Measurements from ENCODE around the gene GPR15LG. TPM values are rescaled to one million over a fixed set of nuclear protein-coding genes. Genes with fewer than 3 reads are reported as not detected.

GPR15LG gene
- total and polyA plus RNA-seq, 2 donors (not counting 3 experiments of a cell fraction or from before 2014, with no cell fraction given) = not detected

- H3K27me3 ChIP-seq (ENCODE audit: control insufficient read depth in 2 of 2, insufficient read depth in 2 of 2, low read length in 2 of 2) = no peaks in the 10 kb centered on the region
- no peak overlapping the region for H2AFZ ChIP-seq (ENCODE audit: low read depth, low read length)
- CTCF ChIA-PET = no interaction called here
- no peak for FAIRE-seq
- no peaks in the 10 kb centered on the region for H3K9me3 ChIP-seq (replicated peaks; ENCODE audit: control insufficient read depth, insufficient read depth, low read length)
- no peak for DNase-seq (ENCODE audit: low read depth, low spot score)
- H3K79me2 ChIP-seq (ENCODE audit: control insufficient read depth, insufficient read depth, low read length) = no peaks in the 10 kb centered on the region
- no TSS peak for BruUV-seq (replicated peaks)
- H4K20me1 ChIP-seq (replicated peaks; ENCODE audit: control insufficient read depth, extremely low read depth, insufficient read depth, low read length) = no peaks in the 10 kb centered on the region
- POLR2A ChIA-PET = no interaction called here
- no peaks in the 10 kb centered on the region for H3K36me3 ChIP-seq (ENCODE audit: control insufficient read depth in 2 of 2, extremely low read depth in 1 of 2, insufficient read depth in 2 of 2, low read length in 2 of 2)
- no peaks in the 10 kb centered on the region for H3K9me1 ChIP-seq (replicated peaks; ENCODE audit: control insufficient read depth, extremely low read depth, insufficient read depth, low read length)
- H3K4me1 ChIP-seq (ENCODE audit: control insufficient read depth, extremely low read depth, insufficient read depth, low read length) = no peaks in the 10 kb centered on the region
- TF ChIP-seq POLR2AphosphoS5 (IDR thresholded peaks at IDR 0.05; ENCODE audit: insufficient read depth, low read depth, low read length) (no peak), MAX (IDR thresholded peaks at IDR 0.05; ENCODE audit: insufficient read depth, insufficient read length) (no peak)
- intact Hi-C loops (cut with micrococcal nuclease) = no loop called here
- H3K4me3 ChIP-seq (replicated peaks in 1 of 3; ENCODE audit: insufficient read depth in 1 of 3, low read depth in 1 of 3, low read length in 3 of 3) = no peak overlapping the region
- no peak overlapping the region for H3K4me2 ChIP-seq (ENCODE audit: insufficient read depth, low read length)
- no peak overlapping the region for H3K27ac ChIP-seq (ENCODE audit: insufficient read depth, low read depth, low read length)
- H3K9ac ChIP-seq (replicated peaks; ENCODE audit: extremely low read depth, insufficient read depth, low read length) = no peak overlapping the region
- dilution Hi-C loops (cut with MboI; ENCODE audit: extremely low pct_ligation_motif_present, low sequenced_read_pairs) = no loop called here
These were observed 12.1 kb downstream of the GPR15LG start for GRCh38 chr10:84185526-84186175.

- CTCF ChIA-PET = no interaction called here
- no peaks in the 10 kb centered on the region for H3K9me1 ChIP-seq (replicated peaks; ENCODE audit: control insufficient read depth, extremely low read depth, insufficient read depth, low read length)
- TF ChIP-seq EZH2 (IDR thresholded peaks at IDR 0.05; ENCODE audit: borderline replicate concordance, low read depth, low read length, severe bottlenecking) (no peak), JUN (IDR thresholded peaks at IDR 0.05; ENCODE audit: borderline replicate concordance, insufficient read depth, insufficient read length, low read depth) (no peak), MYC (IDR thresholded peaks at IDR 0.05; ENCODE audit: low read depth, low read length) (no peak), GATA2 (IDR thresholded peaks at IDR 0.05; ENCODE audit: insufficient read depth, insufficient read length, low read depth, low read length) (no peak), MAX (IDR thresholded peaks at IDR 0.05; ENCODE audit: insufficient read depth, insufficient read length) (no peak), POLR2A (IDR thresholded peaks at IDR 0.05; ENCODE audit: low read depth, low read length) (no peak), CTCF (IDR thresholded peaks at IDR 0.05; ENCODE audit: extremely low read depth in 1 of 2, insufficient read depth in 1 of 2, low read depth in 1 of 2, low read length in 2 of 2) (no peak), POLR2AphosphoS5 (IDR thresholded peaks at IDR 0.05; ENCODE audit: insufficient read depth, low read depth, low read length) (no peak), FOS (IDR thresholded peaks at IDR 0.05; ENCODE audit: borderline replicate concordance, insufficient read depth, low read length) (no peak)
- H3K27ac ChIP-seq (ENCODE audit: insufficient read depth, low read depth, low read length) = no peak overlapping the region
- intact Hi-C loops (cut with micrococcal nuclease) (no loop called here), dilution Hi-C loops (cut with MboI; ENCODE audit: extremely low pct_ligation_motif_present, low sequenced_read_pairs) (no loop called here)
- DNase-seq (ENCODE audit: low read depth, low spot score) (no peak), FAIRE-seq (no peak)
- peaks cover 8% of the 10 kb centered on the region in 2 experiments for H3K27me3 ChIP-seq (ENCODE audit: control insufficient read depth in 2 of 2, insufficient read depth in 2 of 2, low read length in 2 of 2)
- no peaks in the 10 kb centered on the region for H4K20me1 ChIP-seq (replicated peaks; ENCODE audit: control insufficient read depth, extremely low read depth, insufficient read depth, low read length)
- no peak overlapping the region for H3K4me2 ChIP-seq (ENCODE audit: insufficient read depth, low read length)
- H3K79me2 ChIP-seq (ENCODE audit: control insufficient read depth, insufficient read depth, low read length) = no peaks in the 10 kb centered on the region
- no peaks in the 10 kb centered on the region for H3K4me1 ChIP-seq (ENCODE audit: control insufficient read depth, extremely low read depth, insufficient read depth, low read length)
- no peak overlapping the region for H2AFZ ChIP-seq (ENCODE audit: low read depth, low read length)
- POLR2A ChIA-PET = no interaction called here
- H3K9me3 ChIP-seq (replicated peaks; ENCODE audit: control insufficient read depth, insufficient read depth, low read length) = no peaks in the 10 kb centered on the region
- no peak overlapping the region for H3K9ac ChIP-seq (replicated peaks; ENCODE audit: extremely low read depth, insufficient read depth, low read length)
- no peaks in the 10 kb centered on the region for H3K36me3 ChIP-seq (ENCODE audit: control insufficient read depth in 2 of 2, extremely low read depth in 1 of 2, insufficient read depth in 2 of 2, low read length in 2 of 2)
- BruUV-seq (replicated peaks) = no TSS peak
- H3K4me3 ChIP-seq (replicated peaks in 1 of 3; ENCODE audit: insufficient read depth in 1 of 3, low read depth in 1 of 3, low read length in 3 of 3) = no peak overlapping the region
These were observed 15.2 kb downstream of the GPR15LG start for GRCh38 chr10:84188815-84189214.

All from endothelial cell of umbilical vein (primary cell).